Mammary epithelial cell (primary cell): Measurements from ENCODE around the gene DNAJB13.

Source experiments
- EZH2 ChIP-seq: IDR thresholded peaks from 2 replicates; pipeline ENCODE4 v1.6.1; 2012; ENCODE audit warnings: low read length, inconsistent platforms, borderline replicate concordance
- TF ChIP-seq, protein P1 (sequence below), 2 donors: IDR thresholded peaks in 1 of 2; conservative IDR thresholded peaks in 1 of 2; 2 replicates each; pipeline ENCODE4 v1.5.1; 2011 to 2012; ENCODE audit warnings: inconsistent platforms in 2 of 2, low read length in 2 of 2, mild to moderate bottlenecking in 2 of 2, control low read depth in 1 of 2, low read depth in 1 of 2; ENCODE audit not compliant: insufficient read depth in 1 of 2; ENCODE audit errors: extremely low read depth in 1 of 2

DNA sequence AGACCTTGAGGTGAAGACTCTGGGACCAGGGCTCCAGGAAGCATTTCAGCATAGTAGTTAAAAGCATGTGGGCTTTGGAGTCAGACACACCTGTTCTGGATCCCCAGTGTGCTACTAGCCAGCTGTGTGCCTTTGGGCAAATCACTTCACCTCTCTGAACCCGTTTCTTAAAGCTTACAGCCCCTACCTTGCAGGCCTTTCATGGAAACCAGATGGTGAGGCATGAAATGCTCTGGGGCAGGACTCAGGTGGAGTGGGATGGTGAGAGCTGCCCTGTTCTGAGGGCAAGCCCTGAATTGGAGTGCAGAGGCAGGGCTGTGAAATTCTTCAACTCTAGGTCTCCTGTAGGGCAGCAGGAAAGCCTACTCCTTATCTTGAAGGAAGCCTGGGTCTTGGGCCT lies 21.4 kb downstream of the DNAJB13 start:
- TF ChIP-seq, protein P1, sequence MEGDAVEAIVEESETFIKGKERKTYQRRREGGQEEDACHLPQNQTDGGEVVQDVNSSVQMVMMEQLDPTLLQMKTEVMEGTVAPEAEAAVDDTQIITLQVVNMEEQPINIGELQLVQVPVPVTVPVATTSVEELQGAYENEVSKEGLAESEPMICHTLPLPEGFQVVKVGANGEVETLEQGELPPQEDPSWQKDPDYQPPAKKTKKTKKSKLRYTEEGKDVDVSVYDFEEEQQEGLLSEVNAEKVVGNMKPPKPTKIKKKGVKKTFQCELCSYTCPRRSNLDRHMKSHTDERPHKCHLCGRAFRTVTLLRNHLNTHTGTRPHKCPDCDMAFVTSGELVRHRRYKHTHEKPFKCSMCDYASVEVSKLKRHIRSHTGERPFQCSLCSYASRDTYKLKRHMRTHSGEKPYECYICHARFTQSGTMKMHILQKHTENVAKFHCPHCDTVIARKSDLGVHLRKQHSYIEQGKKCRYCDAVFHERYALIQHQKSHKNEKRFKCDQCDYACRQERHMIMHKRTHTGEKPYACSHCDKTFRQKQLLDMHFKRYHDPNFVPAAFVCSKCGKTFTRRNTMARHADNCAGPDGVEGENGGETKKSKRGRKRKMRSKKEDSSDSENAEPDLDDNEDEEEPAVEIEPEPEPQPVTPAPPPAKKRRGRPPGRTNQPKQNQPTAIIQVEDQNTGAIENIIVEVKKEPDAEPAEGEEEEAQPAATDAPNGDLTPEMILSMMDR (conservative IDR thresholded peaks at IDR 0.05 in 1 of 2, IDR thresholded peaks at IDR 0.05 in 1 of 2; ENCODE audit: extremely low read depth in 1 of 2, insufficient read depth in 1 of 2, low read depth in 1 of 2, low read length in 2 of 2), result no peak
- no peak for TF ChIP-seq EZH2
